SK-N-SH (cell line): ENCODE results near the gene FLAD1. TPM values are rescaled to one million over a fixed set of nuclear protein-coding genes. Genes with fewer than 3 reads are reported as not detected.

Experiments used
- CTCF ChIA-PET: fragments of 300-600, 350-600 bp; formaldehyde crosslinking; extraction: SDS; loops from one replicate; lab custom pipeline; 2021; lab: Yijun Ruan, JAX
- POLR2A ChIA-PET: fragments of 350-600 bp; sonication (Branson Sonifier 250); formaldehyde crosslinking; extraction: SDS; loops from one replicate; lab custom pipeline; 2020; ENCODE audit warnings: antibody characterized with exemption, inconsistent platforms; lab: Yijun Ruan, JAX
- DNase-seq: peaks from one replicate; pipeline ENCODE4 v3.0.0; 2012
- H2AFZ ChIP-seq: fragments of 200-600 bp; sonication (generic); 2 replicates; pipeline ENCODE4 v1.8.1; 2016; ENCODE audit warnings: antibody characterized with exemption, mild to moderate bottlenecking, low read depth
- H3F3A ChIP-seq: fragments of 200-600 bp; sonication (generic); replicated peaks from 2 replicates; pipeline ENCODE3; 2016; ENCODE audit warnings: antibody characterized with exemption, mild to moderate bottlenecking; ENCODE audit not compliant: insufficient read depth
- H3K27ac ChIP-seq, 2 experiments: fragments of 200-500 bp in 1 of 2; fragments of 200-600 bp in 1 of 2; sonication (Bioruptor generic) in 1 of 2; sonication (generic), shearing (Covaris generic) in 1 of 2; 2 replicates each; pipeline versions ENCODE4 v1.5.1 to v1.6.1; 2014 to 2016; ENCODE audit warnings: low read depth in 2 of 2, inconsistent platforms in 1 of 2, low read length in 1 of 2, mild to moderate bottlenecking in 1 of 2, mixed read lengths in 1 of 2
- H3K27me3 ChIP-seq: fragments of 200-600 bp; sonication (generic), shearing (Covaris generic); 2 replicates; pipeline ENCODE4 v1.6.1; 2016; ENCODE audit warnings: mixed run types; ENCODE audit not compliant: insufficient read depth
- H3K36me3 ChIP-seq, 2 experiments: fragments of 200-500 bp in 1 of 2; fragments of 200-600 bp in 1 of 2; sonication (Bioruptor generic) in 1 of 2; sonication (generic) in 1 of 2; replicated peaks in 1 of 2; 2 replicates each; pipeline versions ENCODE3 to v1.5.1; 2014 to 2016; ENCODE audit warnings: low read length in 1 of 2, mild to moderate bottlenecking in 1 of 2; ENCODE audit not compliant: insufficient read depth in 2 of 2, control insufficient read depth in 1 of 2
- H3K4me1 ChIP-seq, 2 experiments: fragments of 200-500 bp in 1 of 2; fragments of 200-600 bp in 1 of 2; sonication (Bioruptor generic) in 1 of 2; sonication (generic), shearing (Covaris generic) in 1 of 2; 2 replicates each; pipeline versions ENCODE4 v1.5.1 to v1.6.1; 2014 to 2016; ENCODE audit warnings: low read depth in 1 of 2, low read length in 1 of 2, mixed run types in 1 of 2; ENCODE audit not compliant: insufficient read depth in 2 of 2, control insufficient read depth in 1 of 2
- H3K4me2 ChIP-seq: fragments of 200-600 bp; sonication (generic), shearing (Covaris generic); 2 replicates; pipeline ENCODE4 v1.6.1; 2017; ENCODE audit warnings: mixed run types
- H3K4me3 ChIP-seq, 2 experiments: fragments of 200-500 bp in 1 of 2; fragments of 200-600 bp in 1 of 2; sonication (Bioruptor generic) in 1 of 2; sonication (generic), shearing (Covaris generic) in 1 of 2; 2 replicates each; pipeline versions ENCODE4 v1.5.1 to v1.8.1; 2014 to 2016; ENCODE audit warnings: low read depth in 2 of 2, inconsistent platforms in 1 of 2, low read length in 1 of 2, mild to moderate bottlenecking in 1 of 2, mixed read lengths in 1 of 2, moderate library complexity in 1 of 2
- H3K79me2 ChIP-seq: fragments of 200-600 bp; sonication (generic); 2 replicates; pipeline ENCODE4 v1.8.1; 2017; ENCODE audit warnings: mild to moderate bottlenecking; ENCODE audit not compliant: insufficient read depth
- H3K9ac ChIP-seq: fragments of 200-600 bp; sonication (generic); 2 replicates; pipeline ENCODE4 v1.6.1; 2017; ENCODE audit warnings: mixed run types
- H3K9me2 ChIP-seq: fragments of 200-600 bp; sonication (generic); 2 replicates; pipeline ENCODE4 v1.6.1; 2017; ENCODE audit warnings: mixed run types
- H3K9me3 ChIP-seq: fragments of 200-600 bp; sonication (generic); 2 replicates; pipeline ENCODE4 v1.6.1; 2017; ENCODE audit warnings: mixed run types, mild to moderate bottlenecking, moderate library complexity
- H4K20me1 ChIP-seq: fragments of 200-600 bp; sonication (generic); 2 replicates; pipeline ENCODE4 v1.6.1; 2017; ENCODE audit warnings: mild to moderate bottlenecking, mixed run types; ENCODE audit not compliant: insufficient read depth
- CHD2 ChIP-seq: fragments of 150-350 bp; IDR thresholded peaks from 2 replicates; pipeline ENCODE4 v1.6.1; 2018; ENCODE audit warnings: low read length; ENCODE audit not compliant: partially characterized antibody
- EP300 ChIP-seq, 2 experiments: IDR thresholded peaks; 2 replicates each; pipeline versions ENCODE4 v1.4.0 to v1.6.1; 2012; ENCODE audit warnings: borderline replicate concordance in 1 of 2, low read depth in 1 of 2, low read length in 1 of 2
- GATA2 ChIP-seq: sonication (generic); formaldehyde crosslinking; IDR thresholded peaks from 2 replicates; pipeline ENCODE4 v1.5.0; 2020; ENCODE audit warnings: mild to moderate bottlenecking, missing genetic modification reagents
- MXI1 ChIP-seq: IDR thresholded peaks from 2 replicates; pipeline ENCODE4 v1.6.1; 2012; ENCODE audit warnings: mild to moderate bottlenecking, low read depth, low read length, improper control_type of control experiment
- RCOR1 ChIP-seq: fragments of 150-350 bp; IDR thresholded peaks from 2 replicates; pipeline ENCODE4 v1.6.1; 2017; ENCODE audit warnings: antibody characterized with exemption, low read length
- TCF12 ChIP-seq: IDR thresholded peaks from 2 replicates; pipeline ENCODE4 v1.4.0; 2012
- WGBS: methylation state at CpG from one replicate; pipeline ENCODE4 v1.1.6; 2017; ENCODE audit warnings: low lambda C conversion rate; 5-methylcytosine and 5-hydroxymethylcytosine counted together
- polyA plus RNA-seq, 3 experiments: library from polyadenylated mRNA; depleted of rRNA; stranded (reverse); fragments of >200 nt; gene quantifications; 2 replicates each; pipeline ENCODE4 v1.2.3, GENCODE V29; 2012
- TF ChIP-seq, protein P1 (sequence below): IDR thresholded peaks from 2 replicates; pipeline ENCODE4 v1.4.0; 2012; ENCODE audit warnings: low read depth, borderline replicate concordance
- TF ChIP-seq, protein P2 (sequence below): fragments of 200-600 bp; sonication (generic); IDR thresholded peaks from 2 replicates; pipeline ENCODE4 v1.6.1; 2017; ENCODE audit warnings: antibody characterized with exemption, mild to moderate bottlenecking, moderate library complexity
- TF ChIP-seq, protein P3 (sequence below): IDR thresholded peaks from 2 replicates; pipeline ENCODE4; 2012

Gene FLAD1
- polyA plus RNA-seq, 1 of the 3 experiments (the other 2 are of a cell fraction) = 50.8 TPM

DNA sequence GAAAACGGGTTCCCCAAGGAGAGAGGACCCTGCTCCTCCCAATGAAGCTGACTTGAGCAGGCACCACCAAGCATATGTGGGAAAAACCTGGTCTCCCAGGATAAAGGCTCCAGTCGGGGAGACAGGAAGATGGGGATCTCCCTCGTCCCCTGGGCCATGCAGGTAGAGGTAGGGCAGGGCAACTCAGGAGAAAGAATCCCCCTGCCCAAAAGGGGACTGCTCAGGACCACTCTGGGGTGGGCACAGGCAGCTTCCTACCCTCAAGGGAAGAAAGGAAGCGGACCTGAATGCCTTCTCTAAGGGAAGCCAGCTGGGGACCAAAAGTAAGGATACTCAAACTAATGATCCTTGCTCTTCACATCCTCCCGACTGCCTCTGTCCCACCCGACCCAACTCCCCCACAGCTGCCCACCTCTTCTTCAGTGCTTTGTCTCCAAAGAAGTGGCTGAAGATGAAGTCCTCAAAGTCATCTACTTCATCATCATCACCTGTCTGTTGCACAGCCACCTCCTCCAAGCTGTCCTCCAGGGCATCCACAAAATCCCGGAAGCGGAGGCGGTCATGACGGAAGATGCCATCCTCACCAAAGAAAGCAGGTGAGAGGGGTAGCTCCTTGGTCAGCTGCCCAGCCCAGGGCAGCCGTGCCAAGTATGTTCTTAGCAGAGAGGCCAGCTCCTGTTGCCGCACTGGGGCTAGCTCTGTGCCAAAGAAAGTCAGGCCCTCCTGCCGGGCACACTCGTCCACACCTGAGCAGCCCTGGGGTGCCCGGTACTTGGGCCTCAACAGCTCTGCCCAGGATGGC, 37.8 kb upstream of the FLAD1 start:
- Histone ChIP-seq H3K27ac (no peak overlapping the region), H3K79me2 (no peaks in the 10 kb centered on the region), H3K4me3 (no peak overlapping the region), H3K4me2 (no peak overlapping the region), H3K36me3 (peaks cover 0 to 21% of the 10 kb centered on the region in 2 experiments), H3K9ac (no peak overlapping the region), H3K27me3 (no peaks in the 10 kb centered on the region), H3K4me1 (peaks cover 4 to 19% of the 10 kb centered on the region in 2 experiments; a peak in 2 of 4 replicates), H2AFZ (no peak overlapping the region), H3K9me3 (no peaks in the 10 kb centered on the region), H3K9me2 (no peaks in the 10 kb centered on the region), H3F3A (peaks cover 7% of the 10 kb centered on the region), H4K20me1 (no peaks in the 10 kb centered on the region)
- no peak for DNase-seq
- WGBS = 70% methylated on average over 12 of the region's 15 CpGs
- TF ChIP-seq CHD2 = no peak
- TF ChIP-seq GATA2 (CRISPR knock-in tag) = no peak
- TF ChIP-seq TCF12 = no peak
- TF ChIP-seq, protein P1, sequence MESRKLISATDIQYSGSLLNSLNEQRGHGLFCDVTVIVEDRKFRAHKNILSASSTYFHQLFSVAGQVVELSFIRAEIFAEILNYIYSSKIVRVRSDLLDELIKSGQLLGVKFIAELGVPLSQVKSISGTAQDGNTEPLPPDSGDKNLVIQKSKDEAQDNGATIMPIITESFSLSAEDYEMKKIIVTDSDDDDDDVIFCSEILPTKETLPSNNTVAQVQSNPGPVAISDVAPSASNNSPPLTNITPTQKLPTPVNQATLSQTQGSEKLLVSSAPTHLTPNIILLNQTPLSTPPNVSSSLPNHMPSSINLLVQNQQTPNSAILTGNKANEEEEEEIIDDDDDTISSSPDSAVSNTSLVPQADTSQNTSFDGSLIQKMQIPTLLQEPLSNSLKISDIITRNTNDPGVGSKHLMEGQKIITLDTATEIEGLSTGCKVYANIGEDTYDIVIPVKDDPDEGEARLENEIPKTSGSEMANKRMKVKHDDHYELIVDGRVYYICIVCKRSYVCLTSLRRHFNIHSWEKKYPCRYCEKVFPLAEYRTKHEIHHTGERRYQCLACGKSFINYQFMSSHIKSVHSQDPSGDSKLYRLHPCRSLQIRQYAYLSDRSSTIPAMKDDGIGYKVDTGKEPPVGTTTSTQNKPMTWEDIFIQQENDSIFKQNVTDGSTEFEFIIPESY = no peak
- no peak for TF ChIP-seq MXI1
- TF ChIP-seq, protein P2, sequence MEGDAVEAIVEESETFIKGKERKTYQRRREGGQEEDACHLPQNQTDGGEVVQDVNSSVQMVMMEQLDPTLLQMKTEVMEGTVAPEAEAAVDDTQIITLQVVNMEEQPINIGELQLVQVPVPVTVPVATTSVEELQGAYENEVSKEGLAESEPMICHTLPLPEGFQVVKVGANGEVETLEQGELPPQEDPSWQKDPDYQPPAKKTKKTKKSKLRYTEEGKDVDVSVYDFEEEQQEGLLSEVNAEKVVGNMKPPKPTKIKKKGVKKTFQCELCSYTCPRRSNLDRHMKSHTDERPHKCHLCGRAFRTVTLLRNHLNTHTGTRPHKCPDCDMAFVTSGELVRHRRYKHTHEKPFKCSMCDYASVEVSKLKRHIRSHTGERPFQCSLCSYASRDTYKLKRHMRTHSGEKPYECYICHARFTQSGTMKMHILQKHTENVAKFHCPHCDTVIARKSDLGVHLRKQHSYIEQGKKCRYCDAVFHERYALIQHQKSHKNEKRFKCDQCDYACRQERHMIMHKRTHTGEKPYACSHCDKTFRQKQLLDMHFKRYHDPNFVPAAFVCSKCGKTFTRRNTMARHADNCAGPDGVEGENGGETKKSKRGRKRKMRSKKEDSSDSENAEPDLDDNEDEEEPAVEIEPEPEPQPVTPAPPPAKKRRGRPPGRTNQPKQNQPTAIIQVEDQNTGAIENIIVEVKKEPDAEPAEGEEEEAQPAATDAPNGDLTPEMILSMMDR = no peak
- no peak for TF ChIP-seq EP300 (IDR thresholded peaks at IDR 0.05; ENCODE audit: borderline replicate concordance in 1 of 2, low read depth in 1 of 2, low read length in 1 of 2)
- no peak for TF ChIP-seq RCOR1
- TF ChIP-seq, protein P3, sequence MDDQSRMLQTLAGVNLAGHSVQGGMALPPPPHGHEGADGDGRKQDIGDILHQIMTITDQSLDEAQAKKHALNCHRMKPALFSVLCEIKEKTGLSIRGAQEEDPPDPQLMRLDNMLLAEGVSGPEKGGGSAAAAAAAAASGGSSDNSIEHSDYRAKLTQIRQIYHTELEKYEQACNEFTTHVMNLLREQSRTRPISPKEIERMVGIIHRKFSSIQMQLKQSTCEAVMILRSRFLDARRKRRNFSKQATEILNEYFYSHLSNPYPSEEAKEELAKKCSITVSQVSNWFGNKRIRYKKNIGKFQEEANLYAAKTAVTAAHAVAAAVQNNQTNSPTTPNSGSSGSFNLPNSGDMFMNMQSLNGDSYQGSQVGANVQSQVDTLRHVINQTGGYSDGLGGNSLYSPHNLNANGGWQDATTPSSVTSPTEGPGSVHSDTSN = no peak
- CTCF ChIA-PET = interaction anchor here (0.8 to 4.9 kb wide), 19 partner anchors 9 to 464 kb away, joined by 3 to 21 read pairs (median 5); partner anchors contain the start of genes KRTCAP2, PMVK and PYGO2
- POLR2A ChIA-PET = interaction anchor here (2.8 kb wide), 1 partner anchor 10 kb away, joined by 10 read pairs; the partner anchor contains the start of gene PBXIP1
